Activated CD4-positive, alpha-beta T cell treated with anti-CD3 and anti-CD28 coated beads for 36 hours (primary cell): Measurements from ENCODE around the gene MPO. TPM values are rescaled to one million over a fixed set of nuclear protein-coding genes. Genes with fewer than 3 reads are reported as not detected.
A peak's percentile ranks its signal among the peaks of the same experiment; 100 is the strongest.

Experiments
- ATAC-seq: fragments of 200-7000 bp; cut with Tn5 transposase; one replicate; pipeline ENCODE4 v1.10.0; 2021; ENCODE audit warnings: mild to moderate bottlenecking, moderate library complexity
- CTCF ChIA-PET: fragments of 350-600 bp; sonication (Branson Sonifier 250); formaldehyde crosslinking; loops from one replicate; lab custom pipeline; 2021; ENCODE audit warnings: antibody characterized with exemption; lab: Charles Lee
- POLR2A ChIA-PET: fragments of 350-600 bp; sonication (Branson Sonifier 250); formaldehyde crosslinking; loops from one replicate; lab custom pipeline; 2021; ENCODE audit warnings: antibody characterized with exemption, inconsistent platforms; lab: Charles Lee
- DNase-seq: peaks from one replicate; pipeline ENCODE4 v3.0.0-alpha.2; 2020
- H3K27ac Mint-ChIP-seq: one replicate; pipeline ENCODE4 v1.8.0; 2021; ENCODE audit warnings: mixed read lengths
- H3K27me3 Mint-ChIP-seq: one replicate; pipeline ENCODE4 v1.8.0; 2021; ENCODE audit warnings: mixed read lengths
- H3K36me3 Mint-ChIP-seq: one replicate; pipeline ENCODE4 v1.8.0; 2021; ENCODE audit warnings: low read depth, mixed read lengths
- H3K4me1 Mint-ChIP-seq: one replicate; pipeline ENCODE4 v1.8.0; 2021; ENCODE audit warnings: mixed read lengths
- H3K4me3 Mint-ChIP-seq: one replicate; pipeline ENCODE4 v1.8.0; 2021; ENCODE audit warnings: mild to moderate bottlenecking, moderate library complexity, mixed read lengths
- H3K9me3 Mint-ChIP-seq: one replicate; pipeline ENCODE4 v1.8.0; 2021; ENCODE audit warnings: low read depth, mixed read lengths
- intact Hi-C, 2 experiments: fragments of 100-400 bp; cut with DNase I in 1 of 2; cut with micrococcal nuclease in 1 of 2; formaldehyde crosslinking; loops; one replicate each; pipeline versions ENCODE4 v1.14.2 to v1.15.1; 2022 to 2024; cut with DNase I, micrococcal nuclease
- total RNA-seq, 2 experiments: library from RNA; stranded (reverse); gene quantifications; one replicate each; pipeline ENCODE4 v1.2.3, GENCODE V29; 2021

The MPO gene
- total RNA-seq, 2 experiments from 2014 or later, result 0.07 TPM; not detected in 1

DNA sequence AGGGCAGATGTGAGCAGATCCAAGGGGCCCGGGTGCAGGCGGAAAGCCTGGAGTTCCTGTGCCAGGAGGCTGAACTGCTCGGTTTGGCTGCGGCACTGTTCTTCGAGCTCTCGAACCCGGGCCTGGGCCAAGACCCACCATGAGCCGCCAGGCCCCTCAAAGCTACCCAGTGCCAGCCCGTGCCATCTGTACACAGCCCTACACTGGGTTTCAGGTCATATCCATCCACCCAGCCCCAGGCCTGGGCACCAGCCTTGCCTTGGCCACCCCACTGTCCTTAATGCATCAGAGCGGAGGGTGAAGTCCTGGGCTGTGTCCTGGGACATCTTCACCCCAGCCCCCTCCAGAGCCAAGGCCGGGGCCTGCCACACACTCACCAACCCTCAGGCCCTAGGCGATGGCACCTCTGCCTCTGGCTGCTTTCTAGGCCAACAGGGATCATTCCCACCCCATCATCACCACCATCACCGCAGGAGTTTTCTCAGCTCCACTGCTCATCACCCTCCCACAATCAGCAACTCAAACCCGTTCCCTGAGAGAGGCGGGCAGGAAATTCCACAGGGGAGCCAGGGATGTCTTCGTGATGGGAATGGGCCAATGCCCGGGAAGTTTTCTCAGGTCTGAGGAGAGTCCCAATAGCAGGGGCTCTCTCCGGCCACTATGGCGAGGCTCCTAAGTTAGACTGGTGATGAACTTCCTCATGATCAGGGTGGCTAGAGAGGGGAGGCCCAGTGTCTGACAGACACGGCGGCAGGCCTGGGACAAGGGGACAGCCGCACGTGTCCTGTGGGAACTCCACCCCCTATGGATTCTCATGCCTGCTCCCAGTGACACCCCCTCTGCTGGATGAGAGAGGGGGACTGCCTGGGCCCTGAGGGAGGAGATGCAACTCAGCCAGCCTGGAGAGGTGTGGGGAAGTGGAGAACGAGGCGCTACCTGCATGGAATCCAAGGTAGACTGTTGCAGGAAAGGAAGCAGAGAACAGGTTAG, 38.7 kb upstream of the MPO start:
- no peaks in the 10 kb centered on the region for H3K27me3 Mint-ChIP-seq
- DNase-seq (peak; percentile 4), ATAC-seq (no peak)
- no peak overlapping the region for H3K27ac Mint-ChIP-seq
- H3K4me1 Mint-ChIP-seq, result peaks cover 14% of the 10 kb centered on the region
- peaks cover 3% of the 10 kb centered on the region for H3K36me3 Mint-ChIP-seq
- intact Hi-C loops, result loop anchor here in 1 of 2 experiments (10.0 kb wide), 1 partner anchor 685 kb away; no protein-coding TSS in a partner anchor
- POLR2A ChIA-PET, result interaction anchor here (3.1 kb wide), 1 partner anchor 8 kb away, joined by 24 read pairs; the partner anchor contains the start of gene TSPOAP1
- H3K9me3 Mint-ChIP-seq, result no peaks in the 10 kb centered on the region
- no peak overlapping the region for H3K4me3 Mint-ChIP-seq
- CTCF ChIA-PET, result interaction anchor here (2.8 to 5.9 kb wide), 4 partner anchors 8 to 96 kb away, joined by 36 to 94 read pairs (median 61); partner anchors contain the start of genes RNF43, SUPT4H1 and TSPOAP1

DNA sequence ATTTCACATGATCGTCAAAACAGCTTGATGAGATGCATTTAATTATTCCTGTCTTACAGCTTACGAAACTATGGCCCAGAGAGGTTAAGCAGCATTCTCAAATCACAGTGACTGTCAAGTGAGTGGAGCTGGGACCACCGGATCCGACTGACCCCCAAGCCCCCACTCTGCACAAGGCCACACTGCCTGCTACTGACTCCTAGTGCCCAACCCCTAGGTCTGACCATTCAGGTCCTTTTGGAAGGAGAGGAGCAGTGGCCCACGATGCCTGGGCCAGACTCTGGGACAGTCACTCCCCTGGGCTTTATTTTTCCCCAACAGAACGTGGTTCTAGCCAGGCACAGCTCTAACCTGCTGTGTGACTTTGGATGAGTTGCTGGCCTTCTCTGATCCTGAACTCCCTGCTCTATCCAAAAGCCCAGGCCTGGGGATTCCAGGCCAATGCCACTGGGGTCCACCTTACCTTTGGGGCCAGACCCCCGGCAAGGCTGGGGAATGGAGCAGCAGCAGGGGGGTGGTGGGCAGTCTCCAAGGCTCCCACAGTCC, 38.0 kb upstream of the MPO start:
- Mint-ChIP-seq H3K27ac (peak overlapping the region; percentile 77), H3K4me3 (no peak overlapping the region), H3K27me3 (no peaks in the 10 kb centered on the region), H3K4me1 (peaks cover 14% of the 10 kb centered on the region), H3K9me3 (no peaks in the 10 kb centered on the region), H3K36me3 (peaks cover 3% of the 10 kb centered on the region)
- ChIA-PET POLR2A (interaction anchor here (2.3 to 3.1 kb wide), 2 partner anchors 9 to 26 kb away, joined by 24 to 38 read pairs; partner anchors contain the start of gene TSPOAP1), CTCF (interaction anchor here (0.7 to 5.9 kb wide), 13 partner anchors 9 to 132 kb away, joined by 3 to 94 read pairs (median 24); partner anchors contain the start of genes RNF43, SUPT4H1 and TSPOAP1)
- ATAC-seq (no peak), DNase-seq (no peak)
- intact Hi-C loops, result loop anchor here in 1 of 2 experiments (10.0 kb wide), 1 partner anchor 686 kb away; no protein-coding TSS in a partner anchor

GRCh38 chr17:58318065-58318481, 37.3 kb upstream of the MPO start:
- POLR2A ChIA-PET, result interaction anchor here (0.7 to 3.1 kb wide), 11 partner anchors 7 to 313 kb away, joined by 4 to 38 read pairs (median 15); partner anchors contain the start of genes RNF43, SUPT4H1 and TSPOAP1
- H3K36me3 Mint-ChIP-seq, result peaks cover 3% of the 10 kb centered on the region
- no peak for DNase-seq
- CTCF ChIA-PET, result interaction anchor here (0.5 to 5.9 kb wide), 57 partner anchors 8 to 323 kb away, joined by 3 to 94 read pairs (median 6); partner anchors contain the start of genes HSF5, MKS1, MTMR4 and RNF43
- H3K27ac Mint-ChIP-seq, result peak overlapping the region; percentile 77
- no peaks in the 10 kb centered on the region for H3K27me3 Mint-ChIP-seq
- H3K9me3 Mint-ChIP-seq, result no peaks in the 10 kb centered on the region
- no peak for ATAC-seq
- H3K4me3 Mint-ChIP-seq, result no peak overlapping the region
- H3K4me1 Mint-ChIP-seq, result peaks cover 14% of the 10 kb centered on the region
- intact Hi-C loops, result loop anchor here in 1 of 2 experiments (10.0 kb wide), 1 partner anchor 687 kb away; no protein-coding TSS in a partner anchor

- no peak overlapping the region for H3K4me3 Mint-ChIP-seq
- peak; percentile 100 for ATAC-seq
- no peaks in the 10 kb centered on the region for H3K27me3 Mint-ChIP-seq
- ChIA-PET POLR2A (interaction anchor here (0.7 to 3.1 kb wide), 12 partner anchors 8 to 314 kb away, joined by 3 to 38 read pairs (median 12); partner anchors contain the start of genes RNF43, SUPT4H1 and TSPOAP1), CTCF (interaction anchor here (0.5 to 5.9 kb wide), 61 partner anchors 8 to 324 kb away, joined by 3 to 94 read pairs (median 5); partner anchors contain the start of genes HSF5, MKS1, MTMR4 and RNF43)
- H3K27ac Mint-ChIP-seq, result peak overlapping the region; percentile 72
- H3K36me3 Mint-ChIP-seq, result peaks cover 3% of the 10 kb centered on the region
- peaks cover 14% of the 10 kb centered on the region for H3K4me1 Mint-ChIP-seq
- H3K9me3 Mint-ChIP-seq, result no peaks in the 10 kb centered on the region
- peak; percentile 86 for DNase-seq
- intact Hi-C loops, result loop anchor here (1.0 to 10.0 kb wide), 9 partner anchors 12 to 687 kb away; partner anchors contain the start of genes RNF43 (in 2 of the 2) and SUPT4H1 (in 2 of the 2)
Measured at GRCh38 chr17:58317421-58318064, 36.8 kb upstream of the MPO start.

GRCh38 chr17:58316260-58316960, 35.7 kb upstream of the MPO start:
- H3K27me3 Mint-ChIP-seq, result no peaks in the 10 kb centered on the region
- no peaks in the 10 kb centered on the region for H3K36me3 Mint-ChIP-seq
- peaks cover 14% of the 10 kb centered on the region for H3K4me1 Mint-ChIP-seq
- ChIA-PET POLR2A (interaction anchor here (0.9 to 3.1 kb wide), 6 partner anchors 11 to 315 kb away, joined by 3 to 38 read pairs (median 8); partner anchors contain the start of genes RNF43, SUPT4H1 and TSPOAP1), CTCF (interaction anchor here (0.6 to 5.9 kb wide), 23 partner anchors 10 to 490 kb away, joined by 3 to 94 read pairs (median 13); partner anchors contain the start of genes RNF43, SUPT4H1 and TSPOAP1)
- no peak overlapping the region for H3K4me3 Mint-ChIP-seq
- ATAC-seq (no peak), DNase-seq (no peak)
- intact Hi-C loops, result loop anchor here in 1 of 2 experiments (10.0 kb wide), 1 partner anchor 688 kb away; no protein-coding TSS in a partner anchor
- H3K27ac Mint-ChIP-seq, result no peak overlapping the region
- H3K9me3 Mint-ChIP-seq, result no peaks in the 10 kb centered on the region

DNA sequence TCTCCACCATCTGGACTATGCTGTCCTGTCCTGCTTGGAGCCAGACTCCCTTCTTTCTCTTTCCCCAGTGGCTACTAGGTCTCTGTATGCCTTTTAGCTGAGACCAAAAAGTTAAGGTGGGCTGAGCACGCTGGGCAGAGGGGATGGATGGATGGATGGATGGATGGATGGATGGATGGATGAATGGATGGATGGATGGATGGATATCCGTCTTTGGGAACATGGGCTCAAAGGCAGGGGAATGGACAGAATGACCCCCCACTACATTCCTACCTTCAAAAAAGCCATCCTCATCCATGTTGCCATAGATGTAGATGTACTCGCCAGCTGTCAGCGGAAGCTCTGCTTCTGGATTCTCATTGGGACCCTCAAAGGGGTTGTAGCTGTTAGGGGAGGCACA, 35.0 kb upstream of the MPO start:
- Mint-ChIP-seq H3K4me3 (no peak overlapping the region), H3K27me3 (no peaks in the 10 kb centered on the region), H3K4me1 (peaks cover 14% of the 10 kb centered on the region), H3K9me3 (no peaks in the 10 kb centered on the region), H3K36me3 (no peaks in the 10 kb centered on the region), H3K27ac (no peak overlapping the region)
- ChIA-PET POLR2A (interaction anchor here (0.9 to 1.4 kb wide), 3 partner anchors 12 to 37 kb away, joined by 3 read pairs; partner anchors contain the start of gene SUPT4H1), CTCF (interaction anchor here (0.7 to 5.9 kb wide), 10 partner anchors 9 to 186 kb away, joined by 3 to 94 read pairs (median 8); partner anchors contain the start of genes RNF43 and SUPT4H1)
- no peak for DNase-seq
- no peak for ATAC-seq
- intact Hi-C loops, result loop anchor here in 1 of 2 experiments (10.0 kb wide), 1 partner anchor 689 kb away; no protein-coding TSS in a partner anchor

GRCh38 chr17:58315281-58315711, 34.6 kb upstream of the MPO start:
- Mint-ChIP-seq H3K27me3 (no peaks in the 10 kb centered on the region), H3K9me3 (no peaks in the 10 kb centered on the region), H3K4me1 (peaks cover 14% of the 10 kb centered on the region), H3K4me3 (no peak overlapping the region), H3K27ac (no peak overlapping the region), H3K36me3 (no peaks in the 10 kb centered on the region)
- ATAC-seq (no peak), DNase-seq (no peak)
- CTCF ChIA-PET, result interaction anchor here (0.7 to 5.9 kb wide), 8 partner anchors 31 to 132 kb away, joined by 3 to 94 read pairs (median 6); partner anchors contain the start of genes RNF43 and SUPT4H1
- POLR2A ChIA-PET, result interaction anchor here (0.9 to 1.4 kb wide), 2 partner anchors 13 to 29 kb away, joined by 3 read pairs; no protein-coding TSS in a partner anchor
- intact Hi-C loops, result loop anchor here in 1 of 2 experiments (10.0 kb wide), 1 partner anchor 690 kb away; no protein-coding TSS in a partner anchor

DNA sequence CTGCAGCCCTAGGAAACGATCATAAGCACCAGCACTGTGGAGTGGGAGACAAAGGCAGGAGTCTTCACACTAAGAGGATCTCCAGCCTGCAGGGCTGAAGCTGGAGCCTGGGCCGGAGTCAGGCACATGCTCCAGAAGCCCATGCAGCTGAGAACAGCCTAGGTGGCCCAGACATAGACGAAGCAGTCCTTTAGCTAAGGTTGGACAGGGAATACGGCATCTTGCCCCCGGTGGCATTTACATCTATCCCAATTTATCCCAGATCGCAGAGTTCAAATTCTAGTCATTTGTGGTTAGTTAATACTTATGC, 33.9 kb upstream of the MPO start:
- ATAC-seq (no peak), DNase-seq (no peak)
- Mint-ChIP-seq H3K9me3 (no peaks in the 10 kb centered on the region), H3K36me3 (no peaks in the 10 kb centered on the region), H3K4me3 (no peak overlapping the region), H3K4me1 (peaks cover 14% of the 10 kb centered on the region), H3K27ac (no peak overlapping the region), H3K27me3 (no peaks in the 10 kb centered on the region)
- ChIA-PET CTCF (interaction anchor here (0.5 to 5.9 kb wide), 7 partner anchors 23 to 114 kb away, joined by 3 to 94 read pairs (median 3); partner anchors contain the start of genes RNF43 and SUPT4H1), POLR2A (interaction anchor here (1.4 kb wide), 1 partner anchor 13 kb away, joined by 3 read pairs; no protein-coding TSS in a partner anchor)
- intact Hi-C loops, result loop anchor here in 1 of 2 experiments (10.0 kb wide), 1 partner anchor 690 kb away; no protein-coding TSS in a partner anchor
